Stimulated activated CD8-positive, alpha-beta memory T cell treated with anti-CD3 and anti-CD28 coated beads, Interleukin-12 subunit alpha, Interleukin-12 subunit beta, amount 100 ng/mL, for 4 hours (primary cell): ENCODE measurements around the gene C3orf62.
"Not testable (repeated sequence)": the region's sequence is repeated elsewhere in the genome, so short reads cannot be mapped to it uniquely, and the experiment has no call there.

ENCODE experiments used
- DNase-seq: peaks from one replicate; pipeline ENCODE4 v3.0.0-alpha.2; 2020; ENCODE audit warnings: low read depth

Gene C3orf62

DNA sequence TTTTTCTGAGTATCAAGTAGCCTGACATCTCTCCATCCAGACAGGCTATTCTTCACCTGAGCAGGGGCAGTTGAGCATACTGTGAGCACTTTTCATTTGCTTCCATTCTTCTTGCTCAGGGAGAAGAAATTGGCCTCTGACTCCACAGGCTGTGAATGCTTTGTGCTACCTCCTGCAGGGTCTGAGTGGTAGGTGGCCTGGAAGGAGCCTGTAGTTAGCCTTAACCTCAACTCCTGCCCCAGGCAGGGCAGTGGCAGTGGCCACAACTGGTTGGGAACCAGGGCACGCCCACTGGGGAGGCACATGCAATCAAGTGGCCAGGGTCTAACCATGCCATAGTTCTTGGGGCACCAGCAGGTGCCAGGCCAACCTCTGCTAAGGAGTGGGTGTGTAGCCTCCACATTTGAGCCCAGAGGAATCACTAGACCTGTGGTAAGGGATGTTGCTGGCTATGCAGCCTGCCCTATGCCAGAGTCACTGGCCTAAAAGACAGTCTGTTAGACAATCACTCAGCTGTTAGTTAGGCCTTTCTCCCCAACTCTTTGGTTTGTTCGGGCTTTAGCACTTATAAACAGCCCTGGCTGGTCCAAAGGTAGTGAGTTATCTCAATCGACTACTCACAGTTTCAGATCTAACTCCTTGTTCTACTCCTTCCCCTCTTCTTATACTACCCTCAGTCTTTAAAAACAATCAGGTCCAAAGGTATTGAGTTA is 7.4 kb downstream of the C3orf62 start:
- DNase-seq = no peak

DNA sequence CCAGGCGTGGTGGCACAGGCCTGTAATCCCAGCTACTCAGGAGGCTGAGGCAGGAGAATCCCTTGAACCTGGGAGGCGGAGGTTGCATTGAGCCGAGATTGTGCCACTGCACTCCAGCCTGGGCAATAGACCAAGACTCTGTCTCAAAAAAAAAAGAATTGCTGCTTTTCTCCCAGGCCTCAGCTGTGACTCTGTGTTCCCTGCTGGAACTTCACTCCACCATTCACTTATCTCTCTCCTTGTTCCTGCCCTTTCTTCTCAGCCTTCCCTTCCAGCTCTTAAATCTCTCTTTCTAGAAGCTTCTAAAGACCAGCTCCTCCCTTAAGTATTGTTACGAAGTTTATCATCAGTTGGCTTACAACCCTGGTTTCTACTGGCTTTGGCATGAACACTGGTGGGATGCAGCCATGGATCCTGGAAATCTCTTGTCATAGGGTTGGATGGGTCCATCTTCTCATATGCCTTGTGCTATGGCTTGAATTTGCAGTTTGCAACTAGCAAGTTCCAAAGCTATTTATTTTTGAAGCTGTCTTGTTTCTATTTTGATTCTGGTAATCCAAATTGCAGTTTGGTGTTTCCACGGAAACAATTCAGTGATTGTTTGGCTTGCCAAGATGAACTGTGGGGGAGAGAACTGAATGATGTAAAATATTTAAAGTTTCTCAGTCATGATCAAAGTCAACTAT is 10.5 kb downstream of the C3orf62 start:
- no peak for DNase-seq

DNA sequence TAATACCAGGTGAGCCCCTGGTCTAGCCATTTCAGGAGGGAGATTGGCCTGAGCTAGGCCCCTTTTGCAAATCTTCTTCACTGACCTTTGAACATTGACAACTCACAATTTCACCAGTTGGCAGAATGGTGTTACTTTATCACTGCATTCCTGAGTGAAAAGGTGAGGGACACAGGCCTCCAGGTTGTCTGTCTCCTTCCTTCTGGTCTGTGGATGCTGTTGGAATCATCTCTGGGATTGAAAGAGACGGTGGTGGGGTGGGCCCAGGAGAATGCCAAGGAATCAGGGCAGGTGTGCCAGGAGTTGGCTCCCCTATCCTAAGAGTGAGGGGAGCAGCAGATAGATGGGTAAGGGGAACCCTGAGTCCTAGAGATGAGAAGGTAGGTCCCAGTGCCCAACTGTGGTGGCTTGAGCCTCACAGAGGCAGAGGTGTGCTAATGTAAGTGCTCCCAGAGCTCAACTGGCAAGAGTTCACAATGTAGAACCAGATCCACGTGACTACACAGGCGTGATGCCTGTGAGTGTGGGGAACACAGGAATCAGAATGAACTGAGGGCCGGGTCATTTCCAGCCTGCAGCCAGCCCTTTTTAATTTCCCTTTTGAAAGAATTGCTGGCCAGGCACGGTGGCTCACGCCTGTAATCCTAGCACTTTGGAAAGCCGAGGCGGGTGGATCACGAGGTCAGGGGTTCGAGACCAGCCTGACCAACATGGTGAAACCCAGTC is 11.2 kb downstream of the C3orf62 start:
- DNase-seq = no peak

DNA sequence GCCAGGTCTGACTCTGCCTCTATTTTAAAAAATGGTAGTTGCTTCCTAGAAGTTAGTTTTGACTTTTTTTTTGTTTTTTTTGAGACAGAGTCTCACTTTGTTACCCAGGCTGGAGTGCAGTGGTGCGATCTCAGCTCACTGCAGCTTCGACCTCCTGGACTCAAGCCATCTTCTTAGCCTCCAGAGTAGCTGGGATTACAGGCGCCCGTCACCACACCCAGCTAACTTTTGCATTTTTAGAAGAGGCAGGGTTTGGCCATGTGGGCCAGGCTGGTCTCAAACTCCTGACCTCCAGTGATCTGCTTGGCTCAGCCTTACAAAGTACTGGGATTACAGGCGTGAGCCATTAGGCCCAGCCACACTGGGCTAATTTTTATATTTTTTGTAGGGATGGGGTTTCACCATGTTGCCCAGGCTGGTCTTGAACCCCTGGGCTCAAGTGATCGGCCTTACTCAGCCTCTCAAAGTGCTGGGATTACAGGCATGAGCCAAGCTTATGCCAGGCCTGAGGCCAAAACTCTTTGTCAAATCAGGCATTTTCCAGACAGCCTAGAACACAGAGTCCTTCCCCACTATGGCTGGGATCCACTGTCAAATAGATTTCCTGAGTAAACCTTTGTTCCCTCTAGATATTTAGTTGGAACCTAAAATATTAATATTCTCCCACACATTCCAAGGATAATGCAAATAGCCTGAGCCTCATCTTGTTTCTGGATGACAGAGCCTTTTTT is 13.7 kb downstream of the C3orf62 start:
- no peak for DNase-seq

DNA sequence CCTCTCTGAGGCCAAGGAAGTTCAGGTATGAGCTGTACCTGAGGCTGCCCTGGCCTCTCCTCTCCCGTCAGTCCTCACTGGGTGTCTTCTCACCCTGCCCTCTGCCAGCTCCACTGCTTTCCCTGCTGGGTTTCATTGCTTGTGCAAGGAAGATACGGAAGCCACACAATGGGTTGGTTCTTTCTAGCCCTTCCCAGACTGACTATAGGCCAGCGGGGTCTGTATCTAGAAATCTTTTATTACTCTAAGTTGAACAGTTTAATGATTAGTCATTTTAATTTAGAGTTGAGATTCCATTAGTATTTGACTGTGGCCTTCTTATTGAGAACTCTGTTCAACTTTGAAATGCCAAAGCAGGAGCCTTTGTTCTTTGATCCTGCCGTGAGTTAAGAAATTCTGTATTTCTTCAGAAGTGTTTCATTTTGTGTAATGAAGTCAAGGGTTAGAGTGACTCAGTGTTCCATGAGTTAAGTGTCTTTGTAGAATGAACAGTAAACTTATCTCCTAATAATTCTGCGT is 16.2 kb downstream of the C3orf62 start:
- DNase-seq = no peak

DNA sequence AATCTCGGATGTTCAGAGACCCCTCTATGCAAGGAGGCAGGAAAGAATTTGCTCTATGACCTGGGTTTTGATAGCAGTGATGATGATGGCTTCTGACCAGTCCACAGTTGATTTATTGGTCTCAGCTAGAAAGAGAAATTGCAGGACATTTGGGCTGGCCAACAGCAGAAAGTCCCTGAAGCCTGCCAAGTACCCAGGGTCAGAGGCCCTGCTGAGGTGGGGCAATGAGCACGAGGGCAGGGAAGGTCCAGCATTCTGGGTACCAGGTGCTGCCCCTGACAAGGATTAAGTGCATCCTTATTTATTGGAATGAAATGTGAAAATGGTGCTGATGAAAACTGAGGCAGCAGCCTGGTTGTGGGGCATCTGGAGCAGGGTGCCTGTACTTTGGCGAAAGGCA is 19.8 kb downstream of the C3orf62 start:
- DNase-seq = no peak

DNA sequence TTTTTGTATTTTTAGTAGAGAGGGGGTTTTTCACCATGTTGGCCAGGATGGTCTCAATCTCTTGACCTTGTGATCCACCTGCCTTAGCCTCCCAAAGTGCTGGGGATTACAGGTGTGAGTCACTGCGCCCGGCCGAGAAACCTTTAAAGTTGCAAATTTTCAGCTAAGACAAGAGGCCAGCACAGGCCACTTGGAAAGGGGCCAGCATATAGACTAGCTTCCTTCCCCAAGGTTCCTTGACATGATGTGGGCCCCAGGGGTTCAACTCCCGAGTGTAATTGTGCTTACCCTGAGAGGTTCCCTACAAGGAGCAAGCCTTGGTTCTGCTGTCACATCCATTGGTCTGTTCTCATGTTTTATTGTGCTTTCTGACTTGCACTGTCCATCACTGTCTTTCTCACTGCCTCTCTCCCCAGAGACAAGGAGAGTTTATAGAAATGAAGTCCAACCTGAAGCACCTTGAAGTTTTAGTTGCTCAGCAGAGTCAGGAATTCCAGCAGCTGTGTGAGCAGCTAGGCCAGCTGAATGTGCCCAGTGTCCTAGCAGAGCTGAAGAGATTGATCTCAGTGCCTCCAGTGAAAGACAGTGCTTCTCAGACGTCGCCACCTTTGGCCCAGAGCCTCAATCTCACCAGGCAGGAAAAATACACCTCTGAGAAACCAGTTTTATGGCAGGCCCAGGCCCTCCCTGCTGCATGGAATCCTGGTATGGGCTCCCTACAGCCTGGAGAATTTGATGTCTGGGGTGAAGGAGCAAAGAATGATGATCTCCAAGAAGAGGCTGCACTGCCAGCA is 21.1 kb downstream of the C3orf62 start:
- DNase-seq = no peak

DNA sequence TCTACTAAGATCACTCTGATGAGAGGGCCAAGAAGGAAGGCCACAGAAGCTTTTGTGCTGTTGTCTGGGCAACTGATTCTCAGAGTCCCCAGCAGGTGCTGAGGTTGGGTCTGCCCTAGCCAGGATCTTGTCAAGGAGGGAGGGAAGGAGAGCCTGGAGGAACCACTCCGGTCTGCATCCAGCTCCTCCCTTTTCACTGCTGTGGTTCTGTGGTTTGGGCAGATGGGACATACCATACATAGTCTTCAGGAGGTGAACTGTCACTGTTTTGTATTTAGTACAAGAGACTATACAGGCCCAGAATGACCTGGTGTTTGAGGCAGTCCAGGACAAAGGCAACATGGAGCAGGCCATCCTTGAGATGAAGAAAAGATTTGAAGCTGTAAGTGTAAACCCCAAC is 21.9 kb downstream of the C3orf62 start:
- no peak for DNase-seq

DNA sequence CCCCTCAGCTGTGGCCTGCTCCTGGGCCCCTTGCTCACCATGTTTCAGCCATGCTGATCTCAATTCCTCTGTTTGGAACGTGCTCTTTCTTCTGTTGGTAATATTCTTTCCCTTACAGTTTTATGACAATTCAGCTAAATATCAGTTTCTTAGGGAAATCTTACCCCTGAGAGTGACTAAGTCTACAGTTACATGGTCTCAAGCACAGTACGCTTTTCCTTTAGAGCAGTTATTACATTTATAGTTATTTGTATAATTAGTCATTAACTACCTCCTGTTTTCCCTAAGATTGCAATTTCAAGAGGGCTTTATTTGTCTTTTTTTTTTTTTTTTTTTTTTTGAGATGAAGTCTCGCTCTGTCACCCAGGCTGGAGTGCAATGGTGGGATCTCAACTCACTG is 23.5 kb downstream of the C3orf62 start:
- DNase-seq = no peak

DNA sequence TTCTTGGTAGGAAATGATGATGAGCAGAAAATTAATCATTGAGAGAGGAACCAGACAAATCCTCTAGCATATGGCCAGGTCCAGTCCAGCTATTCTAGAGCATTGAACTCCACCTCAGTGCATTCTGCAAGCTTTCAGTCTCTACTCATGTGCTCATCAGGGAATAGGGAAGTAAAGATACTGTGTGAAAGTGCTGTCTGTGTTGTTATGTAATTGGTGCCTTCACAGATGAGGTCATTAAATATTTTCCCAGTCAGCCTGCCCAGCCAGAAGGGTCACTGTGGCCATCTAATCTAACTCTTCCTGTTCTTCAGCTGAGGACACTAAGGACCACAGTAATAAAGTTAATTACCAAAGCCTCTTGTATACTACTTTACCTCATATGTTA is 28.2 kb downstream of the C3orf62 start:
- DNase-seq = no peak

DNA sequence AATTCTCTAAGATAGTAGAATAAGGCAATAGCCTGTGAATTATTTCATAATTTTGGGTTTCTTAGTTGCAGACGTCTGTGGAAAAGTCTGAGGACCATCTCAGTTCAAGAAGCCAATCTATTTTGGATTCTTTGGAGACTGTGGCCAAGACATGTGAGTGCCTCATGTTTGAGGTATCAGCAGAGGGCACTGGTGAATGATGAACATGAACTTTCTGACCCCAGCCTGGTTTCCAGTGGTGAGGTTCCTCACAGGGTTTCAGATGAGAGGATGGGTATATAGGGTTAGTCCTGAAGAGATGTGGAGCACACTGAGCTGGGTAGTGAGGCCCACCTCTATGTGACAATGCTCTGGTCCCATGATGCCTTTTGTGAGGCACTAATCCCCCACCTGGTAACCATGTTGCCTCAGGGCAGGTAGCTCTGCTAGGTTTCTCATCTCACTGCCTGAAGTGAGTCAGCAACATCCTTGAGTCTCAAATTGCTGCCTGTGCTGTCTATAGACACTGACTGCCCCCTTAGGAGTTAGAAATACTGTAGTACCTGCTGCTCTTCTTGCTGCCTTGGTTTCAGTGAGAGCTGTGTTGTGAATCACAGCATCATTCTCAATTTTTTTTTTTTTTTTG is 32.3 kb downstream of the C3orf62 start:
- DNase-seq = no peak

DNA sequence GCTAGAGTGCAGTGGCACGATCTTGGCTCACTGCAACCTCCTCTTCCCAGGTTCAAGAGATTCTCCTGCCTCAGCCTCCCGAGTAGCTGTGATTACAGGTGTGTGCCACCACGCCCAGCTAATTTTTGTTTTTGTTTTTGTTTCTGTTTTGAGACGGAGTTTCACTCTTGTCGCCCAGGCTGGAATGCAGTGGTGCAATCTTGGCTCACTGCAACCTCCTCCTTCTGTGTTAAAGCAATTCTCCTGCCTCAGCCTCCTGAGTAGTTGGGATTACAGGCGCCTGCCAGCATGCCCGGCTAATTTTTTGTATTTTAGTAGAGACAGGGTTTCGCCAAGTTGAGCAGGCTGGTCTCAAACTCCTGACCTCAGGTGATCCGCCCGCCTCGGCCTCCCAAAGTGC is 36.9 kb downstream of the C3orf62 start:
- DNase-seq = not testable (repeated sequence)

DNA sequence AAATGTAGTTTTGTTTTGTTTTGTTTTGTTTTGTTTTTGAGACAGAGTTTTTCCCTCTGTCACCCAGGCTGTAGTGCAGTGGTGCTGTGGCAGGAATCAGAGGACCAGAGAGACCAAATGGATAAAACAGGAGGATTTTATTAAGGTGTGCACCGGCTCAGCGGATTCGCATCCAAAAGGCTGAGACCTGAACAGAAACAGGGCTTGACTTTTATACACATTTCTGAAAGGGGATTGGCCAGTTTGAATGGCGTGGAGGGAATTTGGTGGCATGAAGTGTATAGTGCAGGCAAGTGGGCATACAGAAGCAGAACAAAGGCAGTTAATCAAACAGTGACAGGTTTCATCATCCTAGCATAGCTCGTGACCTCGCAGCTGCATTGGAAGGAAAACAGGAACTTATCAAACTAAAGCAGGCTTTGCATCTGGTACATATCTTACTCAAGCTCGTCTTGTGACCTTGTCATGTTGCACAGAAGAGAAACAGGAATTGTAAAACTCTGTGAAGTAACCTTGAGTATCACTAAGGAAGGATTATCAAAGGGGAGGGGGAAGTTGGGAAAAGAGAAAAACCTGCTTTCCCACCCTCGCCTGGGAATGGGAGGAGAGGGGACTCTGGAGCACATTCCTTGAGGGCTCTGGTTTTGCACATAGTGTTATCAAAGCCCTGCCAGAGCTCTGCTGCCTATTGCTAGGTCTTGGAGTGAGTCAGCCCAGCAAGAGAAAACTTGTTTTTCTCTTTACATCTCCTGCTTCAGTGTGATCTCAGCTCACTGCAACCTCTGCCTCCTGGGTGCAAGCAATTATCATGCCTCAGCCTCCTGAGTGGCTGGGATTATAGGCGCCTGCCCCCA is 38.5 kb downstream of the C3orf62 start:
- DNase-seq = no peak

DNA sequence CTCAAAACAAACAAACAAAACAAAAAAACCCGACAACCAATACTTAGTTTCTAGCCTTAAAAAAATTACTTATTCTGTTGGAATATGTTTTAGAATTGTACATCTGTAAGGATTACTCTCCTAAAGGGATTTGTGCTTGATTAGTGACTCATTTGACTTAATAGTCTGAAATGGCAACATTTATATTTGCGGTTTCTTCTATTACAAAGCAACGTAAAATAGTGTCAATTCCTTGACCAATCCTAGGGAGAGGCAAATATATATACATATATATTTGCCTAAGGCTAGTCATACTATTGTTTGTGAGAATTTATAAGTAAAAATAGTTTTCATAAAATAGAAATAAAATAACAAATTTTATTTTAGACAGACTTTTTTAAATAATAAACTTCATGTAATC is 39.7 kb downstream of the C3orf62 start:
- no peak for DNase-seq

DNA sequence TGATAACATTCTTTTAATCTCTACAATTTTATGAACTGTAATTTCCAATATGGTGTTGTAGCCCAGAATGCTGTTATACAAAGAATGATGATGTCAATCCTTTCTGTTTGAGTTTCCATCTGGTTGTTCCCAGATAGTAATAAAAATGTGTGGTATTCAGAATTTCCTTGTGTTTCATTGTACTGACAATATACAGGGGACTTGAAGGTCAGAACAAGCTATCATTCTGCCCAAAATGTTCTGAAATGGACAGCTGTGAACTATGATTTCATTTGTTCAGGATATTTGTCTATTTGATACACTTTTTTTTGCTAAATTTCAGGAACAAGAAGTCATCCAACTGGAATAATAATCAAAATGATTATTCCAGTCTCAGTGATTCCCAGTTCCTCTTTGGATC is 40.8 kb downstream of the C3orf62 start:
- no peak for DNase-seq

DNA sequence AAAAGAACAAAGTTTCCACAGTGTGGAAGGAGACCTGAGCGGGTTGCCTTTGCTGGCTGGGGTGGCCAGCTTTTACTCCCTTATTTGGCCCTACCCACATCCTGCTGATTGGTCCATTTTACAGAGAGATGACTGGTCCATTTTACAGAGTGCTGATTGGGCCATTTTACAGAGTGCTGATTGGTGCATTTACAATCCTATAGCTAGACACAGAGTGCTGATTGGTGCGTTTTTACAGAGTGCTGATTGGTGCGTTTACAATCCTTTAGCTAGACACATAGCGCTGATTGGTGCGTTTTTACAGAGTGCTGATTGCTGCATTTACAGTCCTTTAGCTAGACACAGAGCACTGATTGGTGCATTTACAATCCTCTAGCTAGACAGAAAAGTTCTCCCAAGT is 48.2 kb downstream of the C3orf62 start:
- DNase-seq = not testable (repeated sequence)

DNA sequence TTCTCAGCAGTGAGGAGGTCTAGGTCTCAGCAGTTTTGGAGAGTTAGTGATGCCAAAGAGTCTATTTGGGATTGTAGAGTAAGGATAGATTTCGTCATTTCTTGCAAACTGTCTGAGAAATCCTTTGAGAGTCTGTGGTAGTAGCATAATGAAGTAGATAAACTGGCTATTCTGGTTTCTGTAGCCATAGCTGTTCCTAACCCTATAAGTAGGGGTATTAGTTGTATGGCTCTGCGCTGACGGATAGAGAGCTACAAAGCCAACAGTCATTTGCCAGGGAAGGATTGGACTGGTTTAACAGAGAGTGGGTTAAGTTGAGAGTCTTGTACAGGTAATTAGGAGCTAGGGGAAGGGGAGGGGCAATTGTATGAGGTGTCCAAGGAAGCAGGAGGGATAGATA is 55.0 kb downstream of the C3orf62 start:
- no peak for DNase-seq

DNA sequence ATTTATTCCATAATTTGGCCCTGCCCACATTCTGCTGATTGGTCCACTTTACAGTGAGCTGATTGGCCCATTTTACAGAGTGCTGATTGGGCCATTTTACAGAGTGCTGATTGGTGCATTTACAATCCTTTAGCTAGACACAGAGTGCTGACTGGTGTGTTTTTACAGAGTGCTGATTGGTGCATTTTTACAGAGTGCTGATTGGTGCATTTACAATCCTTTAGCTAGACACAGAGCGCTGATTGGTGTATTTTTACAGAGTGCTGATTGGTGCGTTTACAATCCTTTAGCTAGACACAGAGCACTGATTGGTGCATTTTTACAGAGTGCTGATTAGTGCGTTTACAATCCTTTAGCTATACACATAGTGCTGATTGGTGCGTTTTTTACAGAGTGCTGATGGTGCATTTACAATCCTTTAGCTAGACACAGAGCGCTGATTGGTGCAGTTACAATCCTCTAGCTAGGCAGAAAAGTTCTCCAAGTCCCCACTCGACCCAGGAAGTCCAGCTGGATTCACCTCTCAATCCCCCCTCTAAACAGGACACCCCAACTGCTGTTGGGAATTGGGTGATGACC is 56.0 kb downstream of the C3orf62 start:
- not testable (repeated sequence) for DNase-seq

DNA sequence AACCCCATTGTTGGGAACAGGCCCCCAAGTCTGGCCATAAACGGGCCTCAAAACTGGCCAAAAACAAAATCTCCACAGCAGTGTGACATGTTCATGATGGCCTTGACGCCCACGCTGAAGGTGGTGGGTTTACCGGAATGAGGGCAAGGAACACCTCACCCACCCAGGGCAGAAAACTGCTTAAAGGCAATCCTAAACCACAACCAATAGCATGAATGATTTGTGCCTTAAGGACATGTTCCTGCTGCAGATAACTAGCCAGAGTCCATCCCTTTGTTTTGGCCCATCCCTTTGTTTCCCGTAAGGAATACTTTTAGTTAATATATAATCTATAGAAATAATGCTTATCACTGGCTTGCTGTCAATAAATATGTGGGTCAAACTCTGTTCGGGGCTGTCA is 57.9 kb downstream of the C3orf62 start:
- no peak for DNase-seq
